GM19099 (cell line): ENCODE results near the gene STMND1.

Experiments
- POLR2A ChIP-seq: IDR thresholded peaks from 3 replicates; pipeline ENCODE4 v1.6.1; 2011; ENCODE audit warnings: low read depth; ENCODE audit not compliant: insufficient read length; ENCODE audit errors: extremely low read depth

Gene STMND1

DNA sequence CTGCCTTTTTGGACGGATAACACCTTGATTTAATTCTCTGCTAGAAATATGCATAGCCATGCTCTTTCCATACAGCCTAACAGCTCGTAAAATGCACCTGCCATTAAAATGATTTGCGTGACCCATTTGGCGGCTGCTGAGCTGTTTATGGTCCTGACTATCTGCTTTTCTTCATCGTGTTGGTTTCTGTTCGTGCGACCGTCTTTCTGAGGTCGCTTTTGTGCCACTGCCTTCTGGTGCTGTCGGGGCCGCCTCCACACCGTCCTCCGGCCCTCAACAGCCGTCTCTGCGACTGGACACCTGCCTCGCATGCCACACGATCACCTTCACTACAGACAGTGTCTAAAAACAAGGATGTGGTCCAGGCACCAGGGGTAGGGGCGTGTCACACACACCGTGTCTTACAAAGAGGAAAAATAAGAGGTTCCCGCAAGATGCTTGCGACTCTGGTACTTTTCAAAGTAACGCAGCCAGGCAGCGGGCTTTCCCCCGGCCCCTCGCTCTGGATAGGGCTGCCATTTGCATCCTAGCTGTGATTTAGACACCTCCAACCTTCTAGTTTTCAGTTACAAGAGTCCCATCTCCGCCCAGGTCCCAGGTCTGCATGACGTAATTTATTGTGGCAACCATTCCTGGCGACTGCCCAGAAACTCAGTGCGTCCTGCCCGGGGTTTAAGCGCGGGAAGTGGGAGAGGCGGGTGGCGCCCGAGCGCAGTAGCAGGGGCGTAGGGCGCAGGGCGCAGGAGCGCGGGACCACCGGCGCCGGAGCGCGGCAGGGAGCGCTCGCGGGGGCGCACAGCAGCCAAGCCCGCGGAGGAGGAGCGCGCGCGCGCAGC is at the start of gene STMND1:
Gene STMND1, plus strand, starts transcription at position 629 of the 836 bp plus-strand sequence. CDS start 208 bp downstream, outside the sequence.
- TF ChIP-seq POLR2A = no peak

DNA sequence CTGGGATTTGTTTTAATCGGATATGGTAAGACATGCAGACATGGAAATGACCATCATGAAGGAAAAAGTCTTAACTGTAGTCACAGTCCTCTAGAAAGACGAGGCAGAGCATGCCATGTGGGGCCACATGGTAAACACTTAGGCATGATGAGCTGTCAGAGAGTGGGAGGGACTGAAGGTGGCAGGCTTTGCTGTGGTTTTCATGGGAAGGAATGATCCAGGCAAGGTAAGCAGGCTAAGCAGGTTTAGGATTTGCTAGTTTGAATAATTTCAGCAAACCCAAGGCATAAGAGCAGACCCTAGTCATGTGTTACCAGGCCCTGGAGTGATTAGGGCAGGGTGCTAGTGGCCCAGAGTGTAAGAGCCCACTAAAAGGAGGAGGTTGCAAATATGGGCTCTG is 47.2 kb upstream of the STMND1 start:
- TF ChIP-seq POLR2A = no peak

DNA sequence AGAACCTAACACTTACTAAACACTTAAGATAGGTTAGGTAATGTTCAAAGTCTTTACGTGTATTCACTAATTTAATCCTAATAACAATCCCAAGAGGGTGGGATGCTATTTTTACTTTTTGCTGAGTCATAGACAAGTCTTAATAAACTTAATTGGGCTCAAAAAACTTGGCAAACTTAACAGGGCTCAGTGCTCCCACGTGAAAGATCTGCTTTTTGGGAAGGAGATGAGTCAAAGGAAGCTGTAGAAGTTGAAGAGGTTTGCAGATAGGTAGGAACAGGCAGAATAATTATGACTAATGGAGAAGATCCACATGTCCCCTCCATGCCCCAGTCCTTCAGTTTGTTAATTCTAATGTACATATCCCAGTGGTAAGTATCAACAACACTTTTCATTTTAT is 44.5 kb upstream of the STMND1 start:
- no peak for TF ChIP-seq POLR2A

DNA sequence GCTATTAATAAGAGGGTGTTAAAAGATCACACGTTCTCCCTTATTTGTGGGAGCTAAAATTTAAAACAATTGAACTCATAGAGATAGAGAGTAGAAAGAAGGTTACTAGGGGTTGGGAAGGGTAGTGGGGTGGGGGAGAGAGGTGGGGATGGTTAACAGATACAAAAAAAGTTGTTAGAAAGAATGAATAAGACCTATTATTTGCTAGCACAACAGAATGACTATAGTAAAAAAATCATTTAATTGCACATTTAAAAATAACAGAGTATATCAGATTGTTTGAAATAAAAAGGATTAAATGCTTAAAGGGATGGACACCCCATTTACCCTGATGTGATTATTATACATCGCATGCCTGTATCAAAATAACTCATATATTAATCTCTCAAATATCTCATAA is 43.3 kb upstream of the STMND1 start:
- no peak for TF ChIP-seq POLR2A

DNA sequence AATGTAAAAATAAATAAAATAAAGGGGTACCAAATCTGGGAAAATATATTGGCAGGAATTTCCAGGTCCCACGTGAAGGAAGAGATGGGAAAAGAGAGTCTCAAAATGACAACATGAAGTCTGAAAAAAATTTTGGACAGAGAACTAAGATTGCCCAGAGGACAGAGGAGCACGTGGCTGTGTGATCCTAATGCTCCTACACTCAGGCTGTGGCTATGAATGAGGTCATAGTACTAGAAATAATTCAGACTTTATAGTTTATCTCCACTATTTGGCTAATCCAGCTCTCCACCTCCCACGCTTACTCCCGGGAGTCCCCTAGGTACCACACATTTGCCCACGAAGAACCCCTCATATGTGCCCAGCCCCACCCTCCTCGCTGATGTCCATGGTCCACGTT is 42.8 kb upstream of the STMND1 start:
- no peak for TF ChIP-seq POLR2A

DNA sequence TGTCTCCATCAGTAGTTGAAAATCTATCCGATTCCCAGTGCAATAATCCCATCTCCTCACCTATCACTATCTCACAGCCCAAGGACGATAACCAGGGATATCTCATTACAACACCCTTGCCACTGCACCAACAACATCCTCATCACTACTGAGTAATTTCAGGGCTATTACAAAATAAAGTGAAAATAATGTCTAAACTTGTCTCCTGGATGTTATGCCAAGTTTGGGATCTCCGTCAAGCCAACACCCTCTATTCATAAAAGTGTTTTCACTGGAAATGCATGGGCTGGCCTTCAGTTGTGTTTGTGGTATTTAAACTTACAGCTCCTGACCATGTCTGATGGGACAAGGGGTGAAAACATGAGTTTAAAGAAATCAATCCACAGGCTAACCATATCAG is 42.0 kb upstream of the STMND1 start:
- TF ChIP-seq POLR2A = no peak

DNA sequence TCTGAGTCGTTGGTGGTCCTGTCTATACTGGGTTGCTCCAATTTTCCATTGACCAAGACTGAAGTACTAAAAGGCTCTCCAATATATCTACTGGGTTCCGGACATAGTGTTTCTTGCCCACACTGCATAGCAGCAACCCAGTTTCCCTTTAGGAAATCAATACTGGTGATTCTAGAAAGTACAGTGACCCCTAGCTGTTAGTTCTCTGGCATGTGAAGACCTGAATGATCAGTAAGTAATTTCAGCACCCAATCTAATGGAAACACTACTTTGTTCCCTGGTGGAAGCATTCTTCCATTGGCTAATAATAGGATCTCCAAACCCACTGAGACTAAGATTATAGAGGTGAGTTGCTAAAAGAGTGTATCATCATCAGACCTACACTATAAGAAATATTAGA is 40.8 kb upstream of the STMND1 start:
- TF ChIP-seq POLR2A = no peak

DNA sequence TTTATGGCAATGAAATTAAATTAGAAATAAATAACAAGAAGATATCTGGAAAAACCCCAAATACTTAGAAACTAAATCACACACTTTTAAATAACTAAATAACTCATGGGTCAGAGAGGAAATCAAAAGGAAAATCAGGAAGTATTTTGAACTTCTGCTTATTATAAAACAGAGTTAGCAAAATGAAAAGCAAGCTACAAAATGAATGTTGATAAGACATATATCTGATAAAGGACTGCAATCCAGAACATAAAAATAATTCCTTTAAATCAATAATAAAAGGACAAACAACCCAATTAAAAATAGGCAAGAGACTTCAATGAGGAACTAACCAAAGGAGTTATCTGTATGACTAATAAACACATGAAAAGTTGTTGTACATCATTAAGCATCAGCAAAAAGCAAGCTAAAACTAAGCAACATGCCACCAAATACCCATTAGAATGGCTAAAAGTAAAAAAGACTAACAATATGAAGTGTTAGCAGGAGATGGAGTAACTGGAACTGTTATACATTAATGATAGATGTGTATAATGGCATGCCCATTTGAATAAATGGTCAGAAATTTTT is 38.9 kb upstream of the STMND1 start:
- TF ChIP-seq POLR2A = no peak

DNA sequence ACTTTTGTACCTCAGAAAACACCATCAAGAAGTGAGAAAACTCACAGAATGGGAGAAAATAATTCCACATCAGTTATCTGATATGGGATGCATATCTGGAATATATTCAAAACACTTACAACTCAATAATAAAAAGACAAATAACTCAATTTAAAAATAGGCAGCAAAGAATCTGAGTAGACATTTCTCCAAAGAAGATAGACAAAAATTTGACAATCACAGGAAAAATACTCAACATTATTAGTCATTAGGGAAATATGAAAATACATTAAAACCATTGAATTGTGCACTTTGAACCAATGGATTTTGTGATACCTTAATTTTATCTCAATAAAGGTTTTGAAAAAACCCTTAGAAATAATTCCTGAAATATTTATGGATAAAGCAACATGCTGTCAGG is 36.9 kb upstream of the STMND1 start:
- TF ChIP-seq POLR2A = no peak

DNA sequence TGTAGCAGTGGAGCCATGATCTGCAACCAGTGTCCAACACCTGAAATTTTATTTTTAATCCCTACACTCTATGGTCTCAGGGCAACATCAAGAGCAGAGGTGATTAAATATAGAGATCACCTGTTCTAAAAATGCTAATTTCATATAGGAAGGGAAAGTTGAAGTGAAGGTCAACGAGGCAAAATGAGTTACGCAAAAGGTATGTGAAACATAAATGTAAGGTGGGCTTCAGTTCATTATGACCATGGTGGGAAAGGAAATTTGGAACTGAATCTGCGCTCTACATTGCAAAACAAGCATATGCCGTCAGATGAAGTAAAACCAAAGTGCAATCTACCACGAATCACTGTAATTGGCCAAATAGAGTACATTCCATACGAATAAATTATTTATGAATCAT is 35.2 kb upstream of the STMND1 start:
- no peak for TF ChIP-seq POLR2A

DNA sequence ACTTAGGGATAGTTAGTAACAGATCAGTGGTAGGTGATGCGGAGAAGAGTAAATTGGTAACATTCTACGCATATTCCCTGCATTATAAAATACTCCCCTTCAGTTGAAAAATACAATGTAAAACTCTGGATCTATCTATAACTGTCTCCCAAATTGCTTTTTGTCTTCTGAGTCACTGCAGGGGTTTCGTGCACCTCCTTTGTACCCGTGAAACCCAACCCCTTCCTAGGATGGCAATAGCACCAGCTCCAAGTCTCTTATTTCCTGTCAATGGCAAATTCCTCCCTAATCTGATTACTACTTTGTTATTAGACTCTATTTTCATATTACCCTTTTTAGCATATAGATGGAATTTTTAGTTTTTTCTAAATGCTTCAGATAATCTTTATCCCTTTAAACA is 20.6 kb upstream of the STMND1 start:
- no peak for TF ChIP-seq POLR2A

DNA sequence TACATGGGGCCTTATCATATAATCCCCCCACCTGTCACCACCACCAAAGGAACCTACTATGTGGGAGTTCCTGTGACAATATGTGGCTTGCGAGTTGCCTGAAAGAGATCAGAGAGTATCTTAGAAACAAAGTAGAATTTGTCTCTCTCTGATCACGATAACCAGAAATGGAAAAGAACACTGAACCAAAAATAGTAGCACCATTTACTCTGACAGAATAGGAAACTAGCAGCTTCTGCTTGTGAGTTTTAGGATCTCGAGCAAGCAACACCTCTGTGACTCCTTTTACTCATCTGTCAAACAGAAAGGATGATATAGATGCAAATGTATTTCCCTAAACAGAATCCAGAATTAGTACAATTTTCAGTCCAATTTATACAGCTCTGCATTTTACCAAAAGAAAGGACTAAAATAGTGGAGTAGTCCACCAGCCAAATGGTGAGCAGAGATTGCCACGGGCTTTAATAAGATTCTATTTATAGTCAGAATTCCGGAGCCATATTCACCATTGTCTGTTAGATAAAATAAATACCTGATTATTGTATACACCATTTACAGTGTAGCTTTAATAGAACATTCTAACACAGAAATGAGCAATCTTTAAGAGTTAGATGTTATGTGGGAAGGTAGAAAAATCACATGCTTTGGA is 19.9 kb upstream of the STMND1 start:
- TF ChIP-seq POLR2A = no peak

DNA sequence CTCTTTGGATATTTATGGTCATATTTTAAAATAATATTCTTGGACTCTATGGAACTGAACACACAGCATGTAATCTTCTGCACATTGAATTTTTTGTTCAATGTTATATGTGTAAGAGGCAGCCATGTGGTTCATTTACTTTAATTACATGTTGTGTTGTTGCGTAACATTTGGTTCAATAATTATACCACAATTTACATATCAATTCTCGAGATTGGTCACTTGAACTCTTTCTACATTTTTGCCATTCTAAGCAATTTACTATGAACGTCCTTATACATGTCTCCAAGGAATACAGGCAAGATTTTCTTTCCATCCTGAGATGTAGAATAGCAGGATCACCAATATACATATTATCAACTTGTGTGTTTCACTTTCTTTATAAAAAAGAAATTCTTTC is 18.5 kb upstream of the STMND1 start:
- no peak for TF ChIP-seq POLR2A

DNA sequence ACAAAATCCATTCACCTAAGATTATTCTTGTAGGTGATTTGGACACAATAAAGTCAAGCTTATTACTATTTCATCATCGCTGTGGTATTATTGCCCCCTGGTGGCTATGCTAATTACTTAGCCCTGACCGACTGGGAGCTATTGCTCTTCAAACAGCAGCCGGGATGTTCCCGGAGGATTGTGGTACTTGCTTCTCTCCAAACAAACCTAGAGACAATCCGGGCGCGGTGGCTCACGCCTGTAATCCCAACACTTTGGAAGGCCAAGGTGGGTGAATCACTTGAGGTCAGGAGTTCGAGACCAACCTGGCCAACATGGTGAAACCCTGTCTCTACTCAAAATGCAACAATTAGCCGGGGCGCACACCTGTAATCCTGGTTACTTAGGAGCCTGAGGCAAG is 15.4 kb upstream of the STMND1 start:
- TF ChIP-seq POLR2A = no peak

DNA sequence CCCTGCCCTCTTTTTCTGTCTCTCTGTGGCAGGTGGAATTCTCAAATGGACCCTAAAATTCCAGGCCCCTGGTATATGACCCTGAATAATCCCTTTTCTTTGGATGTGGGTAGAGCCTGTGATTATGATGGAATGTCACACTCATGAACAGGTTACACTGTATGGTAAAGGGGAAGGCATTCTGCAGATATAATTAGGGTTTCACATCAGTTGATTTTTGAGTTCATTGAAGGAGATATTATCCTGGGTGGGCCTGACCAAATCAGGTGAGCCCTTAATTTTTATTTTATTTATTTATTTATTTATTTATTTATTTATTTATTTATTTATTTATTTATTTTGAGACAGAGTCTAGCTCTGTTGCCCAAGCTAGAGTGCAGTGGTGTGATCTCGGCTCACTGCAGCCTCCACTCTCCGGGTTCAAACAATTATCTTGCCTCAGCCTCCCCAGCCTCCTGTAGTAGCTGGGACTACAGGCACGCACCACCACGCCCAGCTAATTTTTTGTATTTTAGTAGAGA is 13.7 kb upstream of the STMND1 start:
- TF ChIP-seq POLR2A = no peak

DNA sequence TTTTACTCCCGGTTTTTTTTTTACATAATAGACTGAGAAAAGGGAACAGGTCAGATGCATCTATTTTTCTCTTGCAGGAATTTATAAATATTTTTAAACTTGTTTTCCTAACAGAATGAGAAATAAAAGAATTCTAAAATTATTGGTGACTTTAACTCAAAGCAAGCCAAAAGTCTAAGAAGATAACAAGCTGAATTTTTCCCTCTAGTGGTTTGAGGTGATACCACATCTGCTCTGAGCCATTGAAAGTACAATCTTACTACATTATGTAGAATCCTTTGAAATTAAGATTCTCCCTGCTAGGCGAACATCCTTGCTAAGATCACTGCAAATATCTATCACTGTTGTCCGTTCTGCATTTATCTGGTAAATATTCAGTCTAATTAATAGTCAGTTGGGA is 10.7 kb upstream of the STMND1 start:
- TF ChIP-seq POLR2A = no peak
